ENCODE measurements around the gene RNF4.

DNA sequence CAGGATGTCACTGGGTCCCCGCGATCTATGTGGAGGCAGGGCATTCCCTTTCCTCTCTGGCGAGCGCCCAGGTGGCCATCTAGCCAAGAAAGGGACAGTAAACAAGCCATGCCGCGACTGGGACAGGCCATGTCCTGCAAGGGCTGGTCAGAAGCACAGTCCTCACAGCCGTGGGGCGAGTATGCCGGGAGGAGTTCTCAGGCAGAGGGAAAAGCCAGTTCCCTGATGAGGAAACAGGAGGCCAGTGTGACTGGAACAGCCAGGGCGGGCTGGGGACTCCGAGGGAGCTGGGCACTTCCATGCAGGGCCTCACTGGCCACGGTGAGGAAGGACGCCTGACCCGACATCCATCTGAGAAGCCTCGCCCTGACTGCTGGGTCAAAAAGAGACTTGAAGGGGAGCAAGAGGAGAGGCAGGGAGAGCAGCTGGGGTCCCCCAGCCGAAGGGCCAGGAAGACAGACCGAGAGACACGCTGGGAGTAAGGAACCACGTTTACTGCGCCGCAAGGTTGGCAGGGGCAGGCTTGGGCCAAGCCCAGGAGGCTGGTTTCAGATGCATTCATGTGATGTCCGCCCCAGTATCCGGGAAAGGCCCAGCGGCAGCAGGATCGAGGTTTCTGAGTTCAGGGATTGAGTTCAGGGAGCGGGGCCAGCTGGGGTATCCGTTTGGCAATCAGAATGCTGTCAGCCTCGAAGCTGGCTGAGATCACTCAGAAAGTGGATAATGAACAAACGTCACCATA is 35.1 kb upstream of the RNF4 start:
- TF ChIP-seq, protein P1, sequence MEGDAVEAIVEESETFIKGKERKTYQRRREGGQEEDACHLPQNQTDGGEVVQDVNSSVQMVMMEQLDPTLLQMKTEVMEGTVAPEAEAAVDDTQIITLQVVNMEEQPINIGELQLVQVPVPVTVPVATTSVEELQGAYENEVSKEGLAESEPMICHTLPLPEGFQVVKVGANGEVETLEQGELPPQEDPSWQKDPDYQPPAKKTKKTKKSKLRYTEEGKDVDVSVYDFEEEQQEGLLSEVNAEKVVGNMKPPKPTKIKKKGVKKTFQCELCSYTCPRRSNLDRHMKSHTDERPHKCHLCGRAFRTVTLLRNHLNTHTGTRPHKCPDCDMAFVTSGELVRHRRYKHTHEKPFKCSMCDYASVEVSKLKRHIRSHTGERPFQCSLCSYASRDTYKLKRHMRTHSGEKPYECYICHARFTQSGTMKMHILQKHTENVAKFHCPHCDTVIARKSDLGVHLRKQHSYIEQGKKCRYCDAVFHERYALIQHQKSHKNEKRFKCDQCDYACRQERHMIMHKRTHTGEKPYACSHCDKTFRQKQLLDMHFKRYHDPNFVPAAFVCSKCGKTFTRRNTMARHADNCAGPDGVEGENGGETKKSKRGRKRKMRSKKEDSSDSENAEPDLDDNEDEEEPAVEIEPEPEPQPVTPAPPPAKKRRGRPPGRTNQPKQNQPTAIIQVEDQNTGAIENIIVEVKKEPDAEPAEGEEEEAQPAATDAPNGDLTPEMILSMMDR (IDR thresholded peaks at IDR 0.05 in 8 of 11, conservative IDR thresholded peaks at IDR 0.05 in 3 of 11) = no peak
- no peak for TF ChIP-seq POLR2A (IDR thresholded peaks at IDR 0.05)

Measured in spleen (tissue), 7 donors.